HG03097 (cell line): ENCODE data around the gene PLCH2.

Experiments
- ATAC-seq: cut with Tn5 transposase; IDR thresholded peaks from one replicate; pipeline ENCODE4 v1.9.1; 2021; ENCODE audit not compliant: unreplicated experiment, low FRiP score

The PLCH2 gene

DNA sequence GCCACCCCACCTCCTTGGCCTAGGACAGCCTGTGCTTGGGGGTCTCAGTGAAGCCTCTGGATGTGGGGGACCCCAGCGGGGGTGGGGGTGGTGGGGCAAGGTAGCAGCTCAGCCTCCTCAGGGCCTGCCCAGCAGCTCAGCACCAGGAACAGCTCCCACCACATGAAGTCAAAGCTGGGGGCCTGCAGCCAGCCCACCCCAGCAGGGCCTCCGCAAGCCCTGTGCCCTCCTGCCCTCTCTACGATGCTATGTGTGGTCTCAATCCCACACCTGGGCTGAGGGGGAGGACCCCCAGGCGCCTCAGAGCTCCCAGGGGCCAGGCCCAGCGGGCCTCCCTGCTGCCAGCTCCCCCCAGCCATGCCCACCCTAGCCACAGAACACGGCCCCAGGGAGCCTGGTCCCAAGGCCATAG is 31.7 kb downstream of the PLCH2 start:
- ATAC-seq = no peak

DNA sequence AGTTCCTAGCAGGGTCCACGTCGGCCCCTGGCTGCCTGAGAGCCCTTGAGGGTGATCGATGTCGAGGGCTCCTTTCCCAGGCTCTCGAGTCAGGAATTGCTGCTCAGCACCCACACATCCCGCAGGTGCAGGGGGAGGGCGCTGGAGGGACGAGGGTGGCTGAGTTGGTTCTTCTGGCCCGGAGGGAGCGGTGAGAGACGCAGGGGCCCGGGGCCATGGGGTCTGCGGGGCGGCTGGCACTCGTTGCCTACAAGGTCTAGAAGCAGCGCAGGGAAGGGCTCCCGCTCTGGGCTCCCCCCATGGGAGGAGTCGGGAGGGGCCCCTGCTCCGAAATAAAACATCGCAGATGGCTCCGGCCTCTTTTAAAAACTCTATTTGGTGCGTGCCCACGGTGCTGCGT is 32.1 kb downstream of the PLCH2 start:
- no peak for ATAC-seq

DNA sequence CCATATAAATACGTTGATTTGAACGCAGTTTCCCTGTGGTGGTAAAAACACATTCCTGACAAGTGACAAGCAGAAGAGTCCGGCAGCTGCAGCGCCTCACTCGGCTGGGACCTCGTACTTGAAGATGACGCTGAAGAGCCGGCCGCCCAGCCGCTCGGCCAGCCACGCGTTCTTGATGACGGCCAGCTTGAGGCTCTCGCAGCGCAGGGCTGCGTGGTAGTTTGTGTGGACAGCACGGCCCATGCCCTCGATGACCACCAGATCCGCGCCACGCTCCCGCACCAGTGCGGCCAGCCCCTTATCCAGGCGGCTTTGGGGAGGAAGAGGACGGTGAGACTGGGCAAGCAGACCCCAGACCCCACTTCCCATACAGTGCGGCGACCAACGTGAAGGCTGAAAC is 32.7 kb downstream of the PLCH2 start:
- ATAC-seq = no peak

DNA sequence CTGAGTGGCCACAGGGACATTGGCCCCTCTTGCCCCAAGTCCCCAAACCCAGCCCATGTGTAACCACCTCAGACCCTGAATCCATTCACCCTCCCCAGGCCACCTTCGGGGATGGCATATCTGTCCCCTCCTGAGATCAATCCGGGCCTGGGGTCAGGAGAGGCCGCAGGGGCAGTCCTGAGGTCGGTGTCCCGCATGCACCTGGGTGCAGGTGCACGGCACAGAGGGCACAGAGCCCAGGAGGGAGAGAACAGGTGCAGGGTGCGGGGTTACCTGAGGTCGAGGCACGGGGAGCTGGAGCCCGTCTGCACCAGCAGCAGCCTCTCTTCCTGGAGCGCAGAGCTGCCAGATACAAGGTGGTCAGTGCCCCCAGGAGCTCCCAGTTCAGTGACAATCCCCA is 33.5 kb downstream of the PLCH2 start:
- ATAC-seq = no peak

DNA sequence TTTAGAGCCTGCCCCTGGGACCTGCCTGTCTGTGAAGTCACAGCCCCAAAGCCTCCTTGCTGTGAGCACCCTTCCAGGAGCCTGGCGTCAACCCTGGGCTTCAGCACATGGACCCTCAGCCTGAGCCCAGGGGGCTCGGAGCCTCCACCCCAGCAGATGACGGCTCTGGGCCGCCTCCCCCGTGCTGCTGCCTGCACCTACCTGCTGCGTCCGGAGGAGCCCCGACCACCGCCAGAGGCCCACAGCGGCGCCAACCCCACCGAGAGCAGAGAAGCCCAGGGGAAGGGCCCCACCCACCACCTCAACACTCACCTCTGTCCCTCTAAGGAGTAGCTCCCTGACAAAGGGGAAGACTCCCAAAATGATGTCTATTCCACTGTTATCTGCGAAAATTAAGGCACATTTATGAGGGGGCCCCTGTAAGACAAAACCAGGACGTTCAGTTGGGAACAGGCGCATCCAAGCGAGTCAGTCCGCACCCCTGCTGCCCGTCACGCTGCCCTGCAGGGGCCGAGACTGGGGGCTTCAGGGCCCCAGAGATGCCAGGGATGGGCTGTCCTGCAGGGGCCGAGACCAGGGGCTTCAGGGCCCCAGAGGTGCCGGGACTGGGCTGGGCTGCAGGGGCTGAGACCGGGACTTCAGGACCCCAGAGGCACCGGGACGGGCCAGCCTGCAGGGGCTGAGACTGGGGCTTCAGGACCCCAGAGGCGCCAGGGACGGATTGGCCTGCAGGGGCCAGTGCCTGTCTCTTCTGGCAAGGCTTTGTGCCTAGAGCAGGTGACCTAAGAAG is 34.5 kb downstream of the PLCH2 start:
- ATAC-seq = no peak

DNA sequence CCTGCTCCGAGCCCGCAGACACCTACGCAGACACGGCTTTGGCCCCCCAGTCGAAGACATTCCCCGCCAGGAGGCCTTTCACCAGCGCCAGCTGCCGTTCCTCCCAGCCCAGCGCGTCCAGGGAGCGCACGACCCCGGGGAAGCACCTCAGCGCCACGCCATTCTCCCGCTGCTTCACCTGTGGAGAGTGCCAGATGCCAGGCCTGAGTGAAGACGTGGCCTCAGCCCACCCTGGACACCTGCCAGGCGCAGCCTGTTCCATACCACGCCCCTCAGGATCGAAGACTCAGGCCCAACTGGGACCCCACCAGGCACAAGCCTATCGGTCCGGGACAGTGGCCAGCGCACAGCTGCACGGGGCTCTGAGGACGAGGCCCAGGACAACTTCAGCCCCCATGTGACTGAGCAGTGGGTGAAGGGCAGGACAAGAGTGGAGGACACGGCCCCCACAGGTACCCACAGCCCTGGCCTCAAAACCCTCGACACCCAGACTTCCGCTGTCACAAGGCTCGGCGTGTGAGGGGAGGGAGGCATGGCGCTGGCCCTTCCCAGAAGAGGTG is 36.9 kb downstream of the PLCH2 start:
- no peak for ATAC-seq

DNA sequence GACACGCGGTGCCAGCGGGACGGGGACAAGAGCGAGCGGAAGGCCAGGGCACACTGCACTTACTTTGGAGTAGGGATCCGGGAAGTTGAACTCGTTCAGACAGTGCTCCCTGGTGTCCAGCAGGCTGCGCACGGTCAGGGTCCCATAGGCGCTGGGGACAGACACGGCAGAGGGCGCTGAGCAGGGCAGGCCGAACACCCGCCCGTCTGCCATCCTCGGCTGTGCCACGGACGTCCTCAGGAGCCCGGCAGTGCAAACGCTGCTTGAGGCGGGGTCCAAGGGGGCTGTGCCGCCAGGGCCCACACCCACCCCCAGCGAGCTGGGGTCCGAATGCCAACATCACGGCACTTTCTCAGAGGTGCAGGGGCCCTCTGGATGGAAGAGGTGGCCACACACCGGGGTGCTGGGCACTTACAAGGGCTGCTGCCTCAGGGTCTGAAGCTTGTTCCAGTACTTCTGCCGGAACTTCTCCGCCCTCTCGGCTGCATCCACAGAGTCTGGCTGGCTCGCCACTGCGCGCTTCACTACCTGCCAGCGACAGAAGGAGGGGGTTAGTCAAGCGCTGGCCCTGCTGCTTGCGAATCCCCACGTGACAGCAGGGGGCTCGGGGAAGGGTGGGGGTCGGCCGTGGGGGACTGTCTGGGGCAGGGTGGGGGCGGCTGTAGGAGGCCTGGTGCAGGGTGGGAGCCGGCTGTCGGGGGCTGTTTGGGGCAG is 38.0 kb downstream of the PLCH2 start:
- ATAC-seq = no peak

DNA sequence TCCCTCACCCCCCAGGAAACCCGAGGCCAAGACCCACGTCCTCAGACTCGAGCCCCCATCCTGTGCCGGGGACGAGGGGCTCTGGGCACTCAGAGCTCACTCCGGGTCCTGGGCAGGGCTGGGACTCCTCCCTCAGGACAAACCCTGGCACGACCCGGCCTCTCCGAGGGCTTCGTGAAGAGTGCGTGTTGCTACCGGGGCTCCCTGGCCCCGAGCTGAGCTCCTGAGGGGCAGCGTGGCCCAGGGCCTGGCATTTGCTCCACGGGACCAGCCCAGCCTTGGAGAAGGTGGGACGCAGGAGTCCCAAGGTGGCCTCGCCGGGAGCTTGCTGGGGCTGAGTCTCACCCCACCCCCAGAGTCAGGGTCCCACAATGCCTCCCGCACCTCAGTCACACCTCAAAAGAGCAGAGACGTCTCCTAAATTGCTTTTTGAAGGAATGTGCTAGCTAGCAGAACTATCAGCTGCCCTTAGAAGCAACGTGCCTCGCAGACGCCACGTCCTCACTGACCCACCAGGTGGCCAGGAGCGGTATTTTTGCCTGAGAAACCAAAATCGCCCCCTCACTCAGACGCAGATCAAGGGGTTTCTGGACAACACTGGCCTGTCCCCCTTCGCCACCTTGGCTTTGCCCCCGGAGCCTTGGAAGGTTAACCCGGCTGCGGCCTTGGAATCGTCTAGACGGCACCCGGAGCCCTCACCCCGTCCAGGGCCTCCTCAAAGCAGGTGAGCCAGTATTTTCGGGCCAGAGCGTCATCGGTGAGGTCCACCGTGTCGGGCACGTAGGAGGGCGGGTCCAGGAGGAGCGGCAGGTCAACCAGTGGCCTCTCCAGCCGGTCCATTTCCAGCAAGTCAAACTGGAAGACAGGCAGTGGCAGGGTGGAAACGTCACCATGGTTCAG is 39.0 kb downstream of the PLCH2 start:
- ATAC-seq = no peak

DNA sequence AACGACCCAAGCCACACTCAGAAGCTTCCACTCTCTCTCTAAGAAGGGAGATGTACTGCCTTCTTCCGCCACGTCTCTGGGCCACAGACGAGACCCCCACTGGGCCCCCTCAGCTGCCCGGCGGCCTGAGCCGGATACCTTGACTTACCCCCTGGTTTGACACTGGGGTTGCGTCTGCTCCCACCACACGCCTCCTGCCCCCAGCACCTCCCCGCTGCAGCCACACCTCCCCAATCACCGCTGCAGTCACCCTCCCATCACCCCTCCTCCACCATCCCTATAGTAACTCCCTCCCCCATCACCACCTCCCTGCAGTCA is 39.6 kb downstream of the PLCH2 start:
- no peak for ATAC-seq

DNA sequence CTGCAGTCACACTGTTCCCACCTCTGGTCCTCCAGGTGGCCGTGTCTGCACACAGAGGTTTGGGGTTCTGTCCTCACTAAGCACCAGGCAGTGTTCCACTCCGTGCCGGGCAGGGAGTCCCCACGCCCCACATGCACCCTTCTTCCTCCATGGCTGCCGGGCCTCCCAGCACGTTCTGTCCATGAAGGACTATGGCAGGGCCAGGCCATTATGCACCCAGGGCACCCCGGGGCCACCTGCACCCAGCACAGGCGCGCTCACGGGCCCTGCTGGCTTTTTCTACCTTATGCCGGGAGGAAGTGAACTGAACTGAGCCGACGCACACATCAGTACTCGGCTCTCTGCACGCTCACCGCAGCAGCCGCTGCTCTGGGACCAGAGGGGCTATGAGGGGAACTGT is 40.0 kb downstream of the PLCH2 start:
- no peak for ATAC-seq

DNA sequence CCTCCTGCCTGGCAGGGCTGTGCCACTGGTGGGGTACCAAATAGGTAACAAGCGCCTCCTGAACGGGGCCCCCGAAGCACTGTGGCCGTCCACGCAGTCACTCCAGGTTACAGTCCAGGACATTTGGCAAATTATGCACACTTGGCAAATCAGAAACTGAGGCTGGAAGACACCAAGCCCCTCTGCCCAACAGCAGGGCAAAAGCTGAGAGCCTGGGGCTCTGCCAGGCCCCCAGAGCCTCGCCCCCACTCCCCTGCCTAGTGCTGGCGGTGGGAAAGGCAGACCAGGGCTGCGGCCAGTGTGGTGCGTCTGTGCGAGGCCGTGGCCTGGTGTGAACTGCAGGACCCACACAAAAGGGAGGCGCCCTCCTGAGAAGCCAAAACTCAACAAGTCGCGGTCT is 40.9 kb downstream of the PLCH2 start:
- ATAC-seq = no peak

DNA sequence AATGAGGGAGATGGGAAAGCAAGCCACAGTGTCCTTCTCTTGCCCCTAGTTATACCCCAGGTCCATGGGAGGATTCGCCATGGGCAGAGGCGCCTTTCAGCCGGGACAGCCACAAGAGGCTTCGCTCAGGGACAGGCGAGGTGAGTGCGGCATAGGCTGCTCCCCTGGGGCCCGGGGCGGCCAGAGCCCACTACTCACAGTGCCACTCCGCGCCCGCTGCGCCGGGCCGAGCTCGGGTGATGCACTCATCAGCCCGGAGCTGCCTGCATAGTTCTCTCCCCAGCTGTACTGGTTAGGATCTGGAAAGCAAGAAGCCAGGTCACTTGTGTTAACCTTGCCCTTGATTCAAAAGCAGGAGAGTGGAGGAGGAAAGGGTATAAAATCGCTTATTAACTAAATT is 41.9 kb downstream of the PLCH2 start:
- ATAC-seq = no peak

DNA sequence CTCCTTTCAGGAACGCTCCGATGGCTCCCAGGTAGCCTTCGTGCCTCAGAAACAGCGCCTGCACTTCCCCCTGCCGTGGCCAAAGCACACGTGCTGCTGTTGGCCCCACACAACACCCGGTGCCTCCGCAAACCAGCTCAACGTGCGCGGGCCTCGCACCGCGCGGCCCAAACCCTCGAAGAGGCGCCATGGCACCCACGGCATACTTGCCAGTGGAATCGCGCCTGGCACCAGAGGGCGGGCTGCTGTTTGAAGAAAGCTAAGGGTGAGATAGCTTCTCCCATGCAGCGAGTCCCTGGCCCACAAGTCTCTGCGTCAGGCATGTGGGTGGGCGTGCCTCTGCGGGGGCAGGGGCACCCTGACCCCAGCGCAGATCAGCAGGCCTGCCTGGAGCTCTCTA is 42.4 kb downstream of the PLCH2 start:
- no peak for ATAC-seq

DNA sequence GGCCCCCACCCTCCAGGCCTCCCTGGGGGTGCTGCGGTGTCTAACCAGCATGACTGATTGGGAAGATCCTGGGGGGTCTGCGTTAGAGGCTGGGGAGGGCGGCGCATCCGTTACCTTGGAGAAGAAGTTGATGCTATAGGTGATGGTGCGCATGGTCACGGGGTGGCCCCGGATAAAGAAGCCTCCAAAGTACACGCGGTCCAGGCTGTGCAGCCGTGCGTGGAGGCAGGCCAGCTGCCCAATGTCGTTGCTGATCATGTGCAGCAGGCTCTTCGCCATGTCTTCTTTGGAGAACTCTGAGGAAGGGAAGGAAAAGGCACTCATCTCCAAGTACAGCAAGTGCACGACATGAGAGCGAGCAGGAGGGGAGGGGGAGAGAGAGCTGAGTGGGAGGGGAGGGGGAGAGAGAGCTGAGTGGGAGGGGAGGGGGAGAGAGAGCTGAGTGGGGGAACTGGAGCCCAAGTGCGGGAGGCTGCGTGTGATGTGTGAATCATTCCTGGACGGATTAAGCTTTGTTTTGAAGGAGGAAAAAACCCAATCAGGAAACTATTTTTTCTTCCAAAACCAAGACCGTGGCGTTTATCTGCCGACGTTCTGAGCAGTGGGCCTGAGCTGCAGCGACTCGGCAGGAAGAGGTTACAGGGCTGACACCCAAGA is 43.1 kb downstream of the PLCH2 start:
- no peak for ATAC-seq

DNA sequence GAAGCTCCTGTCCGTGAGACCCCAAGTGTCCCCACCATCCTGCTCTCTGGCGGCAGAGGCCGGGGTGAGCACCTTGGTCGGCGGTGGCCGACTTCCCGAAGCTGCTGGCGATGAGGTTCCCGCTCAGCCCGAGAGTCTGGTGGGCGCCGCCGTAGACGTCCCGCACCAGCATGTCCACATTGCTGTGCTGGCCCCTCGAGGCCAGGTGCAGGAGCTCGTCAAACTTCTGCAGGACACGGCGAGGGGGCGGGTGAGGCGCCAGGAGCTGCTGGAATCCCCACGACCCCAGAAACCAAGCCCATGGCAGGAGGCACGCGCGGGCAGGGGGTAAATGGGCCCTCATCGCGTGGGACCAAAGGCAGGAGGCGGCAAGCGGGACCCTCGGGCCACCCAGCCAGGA is 43.6 kb downstream of the PLCH2 start:
- no peak for ATAC-seq

DNA sequence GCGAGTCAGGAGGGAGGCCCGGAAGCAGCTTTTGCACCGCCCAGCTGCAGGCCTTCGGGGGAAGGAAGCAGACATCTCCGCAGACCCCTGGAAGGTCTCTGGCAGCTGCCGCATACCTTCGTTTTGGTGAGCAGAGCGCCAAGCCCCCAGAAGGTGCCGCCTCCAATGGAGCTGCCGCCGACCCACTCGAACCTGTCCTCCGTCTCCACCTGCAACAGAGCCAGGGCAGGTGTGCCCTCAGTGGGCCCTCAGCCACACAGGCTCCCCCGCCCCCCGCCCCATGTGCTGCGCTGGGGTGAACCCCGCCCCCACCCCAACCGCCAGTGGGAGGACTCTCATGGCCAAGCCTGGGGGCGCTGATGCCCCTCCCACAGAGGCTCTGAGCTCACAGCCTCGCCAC is 44.1 kb downstream of the PLCH2 start:
- ATAC-seq = no peak

DNA sequence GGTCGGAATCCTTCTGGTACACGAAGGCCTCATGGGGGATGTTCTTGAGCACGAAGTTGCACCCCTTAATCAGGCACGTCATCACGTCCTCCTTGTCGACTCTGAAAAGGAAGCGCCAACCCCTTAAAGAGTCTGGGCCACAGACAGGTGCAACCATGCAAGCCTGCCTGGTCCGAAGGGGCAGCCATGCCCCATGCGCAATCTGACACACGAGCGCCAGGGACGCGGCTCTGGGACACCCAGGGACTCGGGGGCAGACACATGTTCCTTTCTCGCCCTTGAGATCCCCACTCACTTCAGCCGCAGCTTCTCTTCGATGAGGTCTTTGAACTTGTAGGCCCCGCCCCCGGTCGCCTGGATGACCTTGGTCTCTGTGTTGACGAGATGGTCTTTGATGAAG is 44.7 kb downstream of the PLCH2 start:
- ATAC-seq = no peak

DNA sequence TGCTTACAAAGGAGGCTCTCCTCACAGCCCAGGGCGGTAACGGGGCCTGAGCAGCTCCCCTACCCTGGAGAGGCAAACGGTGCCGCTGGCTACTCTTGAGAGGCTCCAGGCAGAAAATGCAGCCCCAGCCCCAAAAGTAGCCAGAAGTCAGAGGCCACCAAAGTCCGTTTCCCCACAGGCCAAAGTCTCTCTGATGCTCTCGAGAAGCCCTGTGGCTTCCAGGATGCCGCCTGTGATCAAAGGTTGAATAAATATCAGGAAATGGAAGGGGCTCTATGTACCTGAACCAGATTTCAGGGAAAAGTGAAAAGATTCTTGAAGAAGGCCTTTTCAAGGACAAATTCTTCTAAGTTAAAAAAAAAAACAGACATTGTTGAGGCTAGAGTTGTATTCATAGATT is 46.1 kb downstream of the PLCH2 start:
- ATAC-seq = no peak

DNA sequence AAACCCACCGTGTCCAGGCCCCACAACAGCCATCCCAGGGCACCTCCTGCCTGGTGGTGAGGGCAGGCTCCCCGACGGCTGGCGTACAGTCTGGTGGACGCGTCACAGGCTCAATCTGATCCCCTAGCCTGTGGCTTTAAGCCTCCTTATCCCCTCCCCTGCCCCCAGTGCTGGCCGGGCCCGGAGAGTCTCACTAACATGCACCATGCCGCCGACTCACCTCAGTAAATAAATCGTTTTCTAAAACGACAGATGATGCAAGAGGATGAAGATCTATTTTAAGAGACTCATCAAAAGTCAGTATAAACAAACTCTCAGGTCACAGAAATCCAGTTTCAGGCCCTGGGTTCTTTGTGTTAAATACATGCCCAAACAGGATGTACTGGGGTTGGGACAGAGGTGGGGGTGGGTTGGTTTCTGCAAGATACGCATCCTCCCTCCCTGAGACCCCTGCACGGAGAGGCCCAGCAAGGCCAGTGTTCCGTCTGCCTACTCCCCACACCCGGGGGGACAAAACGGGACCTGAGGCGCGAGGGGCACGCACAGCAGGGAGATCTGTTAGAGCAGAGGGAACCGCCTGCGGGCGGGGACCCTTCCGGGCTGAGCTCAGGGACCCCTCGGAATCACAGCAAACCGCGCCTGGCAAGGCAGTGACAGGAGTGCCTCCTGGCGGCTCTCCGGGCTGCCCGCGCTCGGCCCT is 47.3 kb downstream of the PLCH2 start:
- ATAC-seq = no peak
